Measurements from ENCODE around the gene NPRL2. TPM values are rescaled to one million over a fixed set of nuclear protein-coding genes. Genes with fewer than 3 reads are reported as not detected.

The NPRL2 gene
- total and polyA plus RNA-seq, 9 of the 15 experiments (the other 6 are each of a cell fraction or from before 2014, with no cell fraction given), result 17.4 to 40.4 (median 24.4) TPM

GRCh38 chr3:50337175-50337861 is 13.3 kb downstream of the NPRL2 start (continued):
- TF ChIP-seq, protein P1, sequence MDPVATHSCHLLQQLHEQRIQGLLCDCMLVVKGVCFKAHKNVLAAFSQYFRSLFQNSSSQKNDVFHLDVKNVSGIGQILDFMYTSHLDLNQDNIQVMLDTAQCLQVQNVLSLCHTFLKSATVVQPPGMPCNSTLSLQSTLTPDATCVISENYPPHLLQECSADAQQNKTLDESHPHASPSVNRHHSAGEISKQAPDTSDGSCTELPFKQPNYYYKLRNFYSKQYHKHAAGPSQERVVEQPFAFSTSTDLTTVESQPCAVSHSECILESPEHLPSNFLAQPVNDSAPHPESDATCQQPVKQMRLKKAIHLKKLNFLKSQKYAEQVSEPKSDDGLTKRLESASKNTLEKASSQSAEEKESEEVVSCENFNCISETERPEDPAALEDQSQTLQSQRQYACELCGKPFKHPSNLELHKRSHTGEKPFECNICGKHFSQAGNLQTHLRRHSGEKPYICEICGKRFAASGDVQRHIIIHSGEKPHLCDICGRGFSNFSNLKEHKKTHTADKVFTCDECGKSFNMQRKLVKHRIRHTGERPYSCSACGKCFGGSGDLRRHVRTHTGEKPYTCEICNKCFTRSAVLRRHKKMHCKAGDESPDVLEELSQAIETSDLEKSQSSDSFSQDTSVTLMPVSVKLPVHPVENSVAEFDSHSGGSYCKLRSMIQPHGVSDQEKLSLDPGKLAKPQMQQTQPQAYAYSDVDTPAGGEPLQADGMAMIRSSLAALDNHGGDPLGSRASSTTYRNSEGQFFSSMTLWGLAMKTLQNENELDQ (CRISPR knock-in tag; IDR thresholded peaks at IDR 0.05; ENCODE audit: borderline replicate concordance), result no peak
- TF ChIP-seq GTF2E2 (tag; IDR thresholded peaks at IDR 0.05), result no peak
- no peak; a peak in 1 of 4 replicates for TF ChIP-seq TEAD1 (CRISPR knock-in tag; IDR thresholded peaks at IDR 0.05)
- TF ChIP-seq TBL1XR1 (IDR thresholded peaks at IDR 0.05; ENCODE audit: low read length in 2 of 2), result no peak
- TF ChIP-seq GABPB2 (CRISPR knock-in tag; conservative IDR thresholded peaks at IDR 0.05), result no peak
- TF ChIP-seq MCM3 (IDR thresholded peaks at IDR 0.05), result no peak
- TF ChIP-seq, protein P2, sequence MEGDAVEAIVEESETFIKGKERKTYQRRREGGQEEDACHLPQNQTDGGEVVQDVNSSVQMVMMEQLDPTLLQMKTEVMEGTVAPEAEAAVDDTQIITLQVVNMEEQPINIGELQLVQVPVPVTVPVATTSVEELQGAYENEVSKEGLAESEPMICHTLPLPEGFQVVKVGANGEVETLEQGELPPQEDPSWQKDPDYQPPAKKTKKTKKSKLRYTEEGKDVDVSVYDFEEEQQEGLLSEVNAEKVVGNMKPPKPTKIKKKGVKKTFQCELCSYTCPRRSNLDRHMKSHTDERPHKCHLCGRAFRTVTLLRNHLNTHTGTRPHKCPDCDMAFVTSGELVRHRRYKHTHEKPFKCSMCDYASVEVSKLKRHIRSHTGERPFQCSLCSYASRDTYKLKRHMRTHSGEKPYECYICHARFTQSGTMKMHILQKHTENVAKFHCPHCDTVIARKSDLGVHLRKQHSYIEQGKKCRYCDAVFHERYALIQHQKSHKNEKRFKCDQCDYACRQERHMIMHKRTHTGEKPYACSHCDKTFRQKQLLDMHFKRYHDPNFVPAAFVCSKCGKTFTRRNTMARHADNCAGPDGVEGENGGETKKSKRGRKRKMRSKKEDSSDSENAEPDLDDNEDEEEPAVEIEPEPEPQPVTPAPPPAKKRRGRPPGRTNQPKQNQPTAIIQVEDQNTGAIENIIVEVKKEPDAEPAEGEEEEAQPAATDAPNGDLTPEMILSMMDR (IDR thresholded peaks at IDR 0.05 in 2 of 3, conservative IDR thresholded peaks at IDR 0.05 in 1 of 3; ENCODE audit: insufficient read depth in 2 of 3, low read depth in 1 of 3, low read length in 3 of 3), result no peak
- no peak for TF ChIP-seq STAT5A (IDR thresholded peaks at IDR 0.05; ENCODE audit: borderline replicate concordance, low read length)
- TF ChIP-seq ZNF274 (IDR thresholded peaks at IDR 0.05; ENCODE audit: borderline replicate concordance, low read depth, low read length), result no peak
- TF ChIP-seq TFAM (CRISPR knock-in tag; conservative IDR thresholded peaks at IDR 0.05), result no peak
- TF ChIP-seq, protein P3, sequence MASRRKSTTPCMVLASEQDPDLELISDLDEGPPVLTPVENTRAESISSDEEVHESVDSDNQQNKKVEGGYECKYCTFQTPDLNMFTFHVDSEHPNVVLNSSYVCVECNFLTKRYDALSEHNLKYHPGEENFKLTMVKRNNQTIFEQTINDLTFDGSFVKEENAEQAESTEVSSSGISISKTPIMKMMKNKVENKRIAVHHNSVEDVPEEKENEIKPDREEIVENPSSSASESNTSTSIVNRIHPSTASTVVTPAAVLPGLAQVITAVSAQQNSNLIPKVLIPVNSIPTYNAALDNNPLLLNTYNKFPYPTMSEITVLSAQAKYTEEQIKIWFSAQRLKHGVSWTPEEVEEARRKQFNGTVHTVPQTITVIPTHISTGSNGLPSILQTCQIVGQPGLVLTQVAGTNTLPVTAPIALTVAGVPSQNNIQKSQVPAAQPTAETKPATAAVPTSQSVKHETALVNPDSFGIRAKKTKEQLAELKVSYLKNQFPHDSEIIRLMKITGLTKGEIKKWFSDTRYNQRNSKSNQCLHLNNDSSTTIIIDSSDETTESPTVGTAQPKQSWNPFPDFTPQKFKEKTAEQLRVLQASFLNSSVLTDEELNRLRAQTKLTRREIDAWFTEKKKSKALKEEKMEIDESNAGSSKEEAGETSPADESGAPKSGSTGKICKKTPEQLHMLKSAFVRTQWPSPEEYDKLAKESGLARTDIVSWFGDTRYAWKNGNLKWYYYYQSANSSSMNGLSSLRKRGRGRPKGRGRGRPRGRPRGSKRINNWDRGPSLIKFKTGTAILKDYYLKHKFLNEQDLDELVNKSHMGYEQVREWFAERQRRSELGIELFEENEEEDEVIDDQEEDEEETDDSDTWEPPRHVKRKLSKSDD (conservative IDR thresholded peaks at IDR 0.05; ENCODE audit: low read length), result no peak
- no peak for TF ChIP-seq PRPF4 (IDR thresholded peaks at IDR 0.05; ENCODE audit: insufficient read depth, low read depth, low read length, poor library complexity, severe bottlenecking)
- no peak for TF ChIP-seq ZNF354B (CRISPR knock-in tag; IDR thresholded peaks at IDR 0.05)
- no peak for TF ChIP-seq MCM7 (IDR thresholded peaks at IDR 0.05)

Measured in K562 (cell line).